GM19452 (cell line): ENCODE results near the gene RAB5B.
"Not testable (repeated sequence)": the region's sequence is repeated elsewhere in the genome, so short reads cannot be mapped to it uniquely, and the experiment has no call there.

Experiments
- ATAC-seq: cut with Tn5 transposase; IDR thresholded peaks from one replicate; pipeline ENCODE4 v1.9.1; 2021; ENCODE audit not compliant: unreplicated experiment

RAB5B gene

DNA sequence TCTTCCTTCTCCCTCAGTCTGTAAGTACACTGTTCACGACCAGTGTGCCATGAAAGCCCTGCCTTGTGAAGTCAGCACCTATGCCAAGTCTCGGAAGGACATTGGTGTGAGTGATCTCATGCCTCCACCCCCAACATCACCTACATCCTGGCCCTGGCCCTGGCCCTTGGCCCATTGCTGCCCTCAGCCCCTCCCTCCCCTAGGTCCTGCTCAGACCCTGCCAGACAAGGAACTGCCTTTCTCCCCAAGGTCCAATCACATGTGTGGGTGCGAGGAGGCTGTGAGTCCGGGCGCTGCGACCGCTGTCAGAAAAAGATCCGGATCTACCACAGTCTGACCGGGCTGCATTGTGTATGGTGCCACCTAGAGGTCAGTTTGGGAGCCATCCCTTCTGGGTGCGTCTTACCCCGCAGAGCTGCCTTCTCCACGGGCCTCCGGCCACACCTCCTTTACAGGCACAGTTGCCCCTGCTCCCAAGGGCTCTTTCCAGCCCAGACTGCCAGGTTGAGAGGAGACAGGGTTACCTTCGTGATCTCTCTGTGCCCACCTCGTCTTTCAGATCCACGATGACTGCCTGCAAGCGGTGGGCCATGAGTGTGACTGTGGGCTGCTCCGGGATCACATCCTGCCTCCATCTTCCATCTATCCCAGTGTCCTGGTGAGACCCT, 33.7 kb upstream of the RAB5B start:
- peak; percentile 98 for ATAC-seq

DNA sequence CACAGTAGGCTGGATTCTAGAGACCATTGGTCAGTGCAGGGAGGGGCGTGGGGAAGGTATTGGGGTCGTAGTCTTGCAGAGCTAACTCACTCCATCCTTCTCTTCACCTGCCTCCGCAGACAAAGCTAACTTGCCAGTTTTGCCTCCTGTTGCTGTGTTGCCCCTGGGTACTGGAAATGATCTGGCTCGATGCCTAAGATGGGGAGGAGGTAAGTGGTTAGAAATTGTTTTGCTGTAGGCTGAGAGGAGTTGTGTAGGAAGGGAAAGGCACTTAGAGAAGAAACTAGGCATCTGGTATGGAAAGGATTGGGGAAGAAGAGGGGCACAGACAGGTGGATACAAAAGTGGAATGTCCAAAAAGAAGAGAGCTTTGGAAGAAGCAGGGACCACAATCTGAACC, 31.8 kb upstream of the RAB5B start:
- ATAC-seq = no peak

DNA sequence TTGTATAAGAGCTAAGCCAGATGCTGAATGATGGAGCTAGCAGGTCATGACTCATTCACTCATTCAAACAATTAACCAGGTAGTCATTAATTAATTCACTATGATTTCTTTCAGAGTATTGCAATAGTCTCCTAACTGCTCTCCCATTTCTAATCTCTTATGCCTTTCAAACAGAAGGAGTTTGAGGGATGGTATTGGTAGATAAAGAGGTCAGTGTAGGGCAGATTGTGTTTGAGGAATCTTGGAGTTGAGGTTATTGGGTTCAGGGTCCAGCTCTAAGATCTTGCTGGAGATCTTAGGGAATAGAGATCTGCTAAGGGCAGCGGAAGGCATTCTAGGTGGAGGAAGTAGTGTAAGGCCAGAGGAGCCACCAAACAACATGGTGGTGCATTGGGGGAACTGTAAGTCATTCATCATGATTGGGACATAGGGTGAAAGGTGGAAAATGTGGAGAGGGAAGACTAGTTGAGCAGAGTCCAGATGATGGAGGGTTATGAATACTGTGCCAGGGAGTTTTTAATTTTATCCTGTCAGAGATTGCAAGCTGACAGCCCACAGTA, 31.2 kb upstream of the RAB5B start:
- no peak for ATAC-seq

DNA sequence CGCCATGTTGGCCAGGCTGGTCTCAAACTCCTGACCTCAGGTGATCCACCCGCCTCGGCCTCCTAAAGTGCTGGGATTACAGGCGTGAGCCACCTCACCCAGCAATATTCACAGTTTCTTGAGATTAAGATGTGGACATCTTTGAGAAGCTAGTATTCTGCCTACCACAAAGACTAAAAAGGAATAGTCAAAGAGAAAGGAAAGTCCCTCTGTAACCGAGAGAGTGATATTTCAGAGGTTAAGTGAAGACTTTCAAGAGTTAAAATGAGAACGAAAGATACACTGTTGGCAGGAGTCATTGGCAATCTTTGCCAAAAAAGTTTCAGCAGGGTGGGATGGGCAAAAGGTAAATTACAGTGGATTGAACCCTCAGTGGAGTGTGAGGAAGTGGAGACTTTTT, 27.3 kb upstream of the RAB5B start:
- ATAC-seq = no peak

DNA sequence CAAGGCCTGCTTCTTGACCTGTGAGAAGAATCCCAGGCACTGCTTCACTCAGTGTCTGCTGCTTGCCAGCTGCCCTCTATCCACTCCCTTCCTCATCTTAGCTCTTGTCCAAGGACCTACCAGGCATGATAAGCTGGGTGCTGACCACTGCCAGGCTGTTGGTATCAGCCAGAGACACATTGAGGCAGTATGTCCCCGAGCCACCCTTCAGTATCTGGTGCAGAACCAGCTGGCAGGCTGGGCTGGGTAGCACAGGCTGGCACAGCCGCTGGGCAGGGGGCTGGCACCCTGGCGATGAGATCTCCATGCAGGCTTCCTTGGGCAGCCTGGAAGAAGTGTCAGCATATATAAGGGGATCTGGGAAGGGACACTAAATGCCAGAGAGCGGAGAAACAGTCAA, 18.5 kb upstream of the RAB5B start:
- ATAC-seq = no peak

DNA sequence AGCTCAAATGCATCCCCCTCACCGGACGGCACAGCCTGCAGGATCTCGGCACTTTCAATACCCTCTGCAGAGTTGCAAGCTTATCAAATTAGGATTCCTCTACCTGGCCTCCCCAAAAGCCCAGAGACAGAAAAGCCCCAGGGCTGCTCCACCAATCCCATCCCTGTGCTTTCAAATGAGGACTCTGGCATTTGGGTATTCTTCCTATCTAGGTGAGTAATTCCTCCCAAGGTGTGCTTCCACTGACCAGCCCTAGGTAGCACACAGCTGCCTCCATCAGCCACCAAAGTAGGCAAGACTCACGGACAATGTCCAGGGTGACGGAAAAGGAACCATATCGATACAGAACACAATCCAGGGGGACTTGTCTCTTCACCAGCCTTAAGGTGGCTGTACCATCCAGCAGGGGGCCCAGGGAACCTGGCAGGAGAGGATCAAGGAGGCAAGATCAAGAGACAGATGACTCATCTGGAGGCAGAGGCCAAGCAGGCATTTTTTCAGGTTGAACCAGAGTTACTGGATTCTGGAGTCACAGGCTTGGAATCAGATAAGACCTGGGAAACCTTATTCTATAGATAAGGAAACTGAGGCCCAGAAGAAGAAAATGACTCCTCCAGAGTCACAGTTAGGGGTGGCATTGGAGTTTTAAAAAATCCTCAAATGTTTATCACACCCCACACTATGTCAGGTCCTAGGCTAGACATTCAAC, 17.9 kb upstream of the RAB5B start:
- ATAC-seq = no peak

DNA sequence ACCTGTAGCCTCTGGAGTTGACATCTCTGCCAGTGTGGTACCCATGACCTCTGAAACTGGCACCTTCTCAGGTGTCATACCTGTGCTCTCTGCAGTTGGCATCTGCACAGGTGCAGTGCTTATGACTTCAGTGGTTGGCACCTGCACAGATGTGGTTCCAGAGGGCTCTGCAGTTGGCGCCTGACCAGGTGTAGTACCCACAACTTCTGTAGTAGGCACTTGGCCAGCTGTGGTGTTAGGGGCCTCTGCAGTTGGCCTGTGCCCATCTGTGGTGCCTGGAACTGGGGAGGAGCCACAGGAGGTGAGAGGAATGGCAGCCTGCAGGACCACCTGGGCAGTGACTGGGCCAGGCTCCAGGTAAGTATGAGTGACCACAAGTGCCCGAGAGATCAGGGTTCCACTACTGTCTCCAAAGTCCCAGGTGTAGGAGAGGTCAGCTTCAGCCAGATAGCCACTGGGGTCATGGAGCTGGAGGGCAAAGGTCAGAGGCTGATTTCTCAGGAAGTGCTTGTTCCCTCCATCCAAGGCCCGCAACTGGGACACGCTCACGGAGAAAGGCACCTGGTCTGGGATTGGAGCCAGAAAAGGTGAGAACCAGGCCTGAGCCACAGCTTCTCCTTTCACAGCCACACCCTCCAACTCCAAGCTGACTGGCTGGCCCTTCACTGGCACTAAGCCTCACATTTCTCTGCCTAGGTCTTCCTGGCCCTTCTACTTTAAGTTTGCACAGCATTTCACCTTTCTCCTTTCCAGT, 16.6 kb upstream of the RAB5B start:
- ATAC-seq = no peak

DNA sequence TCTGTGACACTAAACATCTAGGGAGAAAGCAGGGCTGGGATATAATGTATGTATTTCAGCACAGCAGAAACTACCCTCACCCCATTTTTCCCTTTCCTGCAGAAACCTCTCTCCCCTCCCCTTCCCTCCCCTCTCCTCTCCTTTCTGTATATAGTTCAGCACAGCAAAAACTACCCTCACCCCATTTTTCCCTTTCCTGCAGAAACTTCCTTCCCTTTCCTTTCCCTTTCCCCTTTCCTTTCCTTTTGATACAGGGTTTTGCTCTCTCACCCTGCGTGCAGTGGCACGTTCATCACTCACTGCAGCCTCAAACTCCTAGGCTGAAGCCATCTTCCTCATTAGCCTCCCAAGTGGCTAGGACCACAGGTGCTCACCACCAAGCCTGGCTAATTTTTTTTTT, 10.1 kb upstream of the RAB5B start:
- no peak for ATAC-seq

DNA sequence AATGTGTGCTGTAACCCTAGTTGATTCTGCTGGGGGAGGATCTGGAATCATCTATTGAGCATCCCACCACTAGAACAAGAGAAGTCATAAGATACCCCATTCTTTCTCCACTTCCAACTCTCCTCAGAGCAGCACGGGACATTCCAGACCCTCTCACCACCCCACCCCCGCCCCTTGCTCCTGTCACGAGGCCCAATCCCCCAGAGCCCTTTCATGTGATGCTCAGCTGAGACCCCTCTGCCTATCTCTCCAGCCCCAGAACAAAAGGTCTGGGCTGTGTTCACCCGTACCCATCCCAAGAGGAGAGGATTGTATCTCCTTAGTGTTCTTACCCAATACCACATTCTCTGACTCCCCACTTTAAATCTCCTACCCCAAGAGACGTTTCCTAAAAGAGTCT, 8.6 kb upstream of the RAB5B start:
- ATAC-seq = no peak

DNA sequence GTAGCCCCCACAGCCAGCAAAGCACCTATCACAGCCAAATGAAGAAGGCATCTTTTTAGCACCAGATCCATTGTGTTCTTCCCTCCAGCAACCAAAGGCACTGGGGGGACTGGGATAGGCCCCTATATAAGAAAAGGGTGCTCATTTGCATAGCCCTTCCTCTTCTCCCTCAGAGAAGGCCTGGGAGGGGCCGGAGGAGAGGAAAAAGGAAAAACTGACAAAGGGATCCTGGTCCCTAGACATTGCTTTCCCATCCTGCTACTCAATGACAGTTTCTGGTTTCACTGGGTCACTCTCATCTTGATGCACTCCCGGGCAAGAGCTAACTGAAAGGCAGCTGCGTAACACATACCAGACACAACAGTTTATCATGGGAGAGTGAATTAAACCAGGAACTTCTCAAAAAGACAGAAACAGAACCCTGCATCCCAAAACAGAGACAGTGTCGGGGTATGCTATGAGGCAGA, 7.9 kb upstream of the RAB5B start, which contains the start of gene PMEL:
TSS of gene PMEL (minus strand) at position 102 of the 467 bp plus-strand sequence. CDS start at position 71, 31 bp downstream.
- ATAC-seq = no peak

DNA sequence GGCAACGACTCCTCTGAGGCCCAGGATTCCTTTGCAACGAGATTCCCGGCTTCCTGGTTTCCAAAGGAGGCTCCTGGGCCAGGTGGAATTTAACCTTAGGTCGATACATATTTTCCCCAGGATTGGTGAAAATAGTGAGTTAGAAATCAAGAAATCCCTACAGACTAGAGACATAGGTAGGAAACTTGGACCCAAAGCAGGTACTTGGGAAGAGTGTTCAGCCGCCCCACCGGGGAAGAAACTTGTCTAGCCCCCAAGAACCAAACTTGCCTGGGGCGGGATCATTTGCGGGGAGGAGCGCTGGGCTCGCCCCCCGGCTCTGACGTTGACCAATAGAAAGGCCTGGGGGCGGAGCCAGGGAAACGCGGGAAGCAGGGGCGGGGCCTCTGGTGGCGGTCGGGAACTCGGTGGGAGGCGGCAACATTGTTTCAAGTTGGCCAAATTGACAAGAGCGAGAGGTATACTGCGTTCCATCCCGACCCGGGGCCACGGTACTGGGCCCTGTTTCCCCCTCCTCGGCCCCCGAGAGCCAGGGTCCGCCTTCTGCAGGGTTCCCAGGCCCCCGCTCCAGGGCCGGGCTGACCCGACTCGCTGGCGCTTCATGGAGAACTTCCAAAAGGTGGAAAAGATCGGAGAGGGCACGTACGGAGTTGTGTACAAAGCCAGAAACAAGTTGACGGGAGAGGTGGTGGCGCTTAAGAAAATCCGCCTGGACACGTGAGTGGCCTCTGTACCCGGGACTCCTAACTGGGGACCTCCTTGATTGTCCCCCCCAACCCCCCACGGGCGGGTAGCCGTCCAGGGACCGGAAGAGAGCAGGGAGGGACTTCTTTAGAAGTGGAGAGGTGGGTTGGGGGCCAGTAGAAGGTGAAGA, 7.2 kb upstream of the RAB5B start, which contains the start of gene CDK2:
TSS of gene CDK2 (plus strand) at position 423 of the 874 bp plus-strand sequence. CDS start at position 602, 179 bp downstream.
- peak; percentile 91 for ATAC-seq

DNA sequence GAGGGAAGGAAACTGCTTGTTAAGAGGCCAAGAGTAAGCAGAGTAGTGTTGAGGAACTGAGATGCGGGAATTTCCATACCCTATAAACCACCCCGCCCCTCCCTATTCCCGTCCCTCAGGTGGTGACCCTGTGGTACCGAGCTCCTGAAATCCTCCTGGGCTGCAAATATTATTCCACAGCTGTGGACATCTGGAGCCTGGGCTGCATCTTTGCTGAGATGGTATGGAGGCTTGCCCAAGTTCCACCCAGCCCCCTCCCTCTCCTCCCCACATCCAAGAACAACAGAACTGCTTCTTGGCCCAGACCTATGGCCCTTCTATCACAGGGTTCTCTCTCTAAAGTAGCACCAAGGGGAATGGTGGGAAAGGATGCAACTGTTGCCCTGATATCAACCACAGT, 4.5 kb upstream of the RAB5B start:
- no peak for ATAC-seq

DNA sequence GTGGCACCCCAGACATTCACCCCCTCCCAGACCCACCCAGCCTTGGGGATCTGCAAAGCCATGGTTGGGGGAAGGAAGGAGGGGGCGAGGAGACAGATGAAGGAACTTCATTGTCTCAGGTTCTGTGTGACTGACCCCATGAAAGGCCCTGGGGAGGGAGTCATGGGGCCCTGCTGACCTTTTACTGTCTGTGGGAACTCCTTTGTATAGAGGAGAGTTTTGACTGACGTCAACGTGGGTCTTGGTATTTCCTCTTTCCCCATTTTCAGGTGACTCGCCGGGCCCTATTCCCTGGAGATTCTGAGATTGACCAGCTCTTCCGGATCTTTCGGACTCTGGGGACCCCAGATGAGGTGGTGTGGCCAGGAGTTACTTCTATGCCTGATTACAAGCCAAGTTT, 3.1 kb upstream of the RAB5B start:
- ATAC-seq = no peak

DNA sequence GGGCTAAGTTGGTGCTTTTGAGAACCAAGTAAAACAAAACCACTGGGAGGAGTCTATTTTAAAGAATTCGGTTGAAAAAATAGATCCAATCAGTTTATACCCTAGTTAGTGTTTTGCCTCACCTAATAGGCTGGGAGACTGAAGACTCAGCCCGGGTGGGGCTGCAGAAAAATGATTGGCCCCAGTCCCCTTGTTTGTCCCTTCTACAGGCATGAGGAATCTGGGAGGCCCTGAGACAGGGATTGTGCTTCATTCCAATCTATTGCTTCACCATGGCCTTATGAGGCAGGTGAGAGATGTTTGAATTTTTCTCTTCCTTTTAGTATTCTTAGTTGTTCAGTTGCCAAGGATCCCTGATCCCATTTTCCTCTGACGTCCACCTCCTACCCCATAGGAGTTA, 1.8 kb upstream of the RAB5B start:
- ATAC-seq = no peak

DNA sequence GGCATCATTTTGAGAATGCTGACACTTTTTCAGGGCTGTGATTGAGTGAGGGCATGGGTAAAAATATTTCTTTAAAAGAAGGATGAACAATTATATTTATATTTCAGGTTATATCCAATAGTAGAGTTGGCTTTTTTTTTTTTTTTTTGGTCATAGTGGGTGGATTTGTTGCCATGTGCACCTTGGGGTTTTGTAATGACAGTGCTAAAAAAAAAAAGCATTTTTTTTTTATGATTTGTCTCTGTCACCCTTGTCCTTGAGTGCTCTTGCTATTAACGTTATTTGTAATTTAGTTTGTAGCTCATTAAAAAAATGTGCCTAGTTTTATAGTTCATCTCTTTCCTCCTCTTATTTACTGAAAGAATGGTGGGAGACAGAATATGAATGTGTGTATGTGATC, 1.4 kb upstream of the RAB5B start:
- ATAC-seq = no peak

DNA sequence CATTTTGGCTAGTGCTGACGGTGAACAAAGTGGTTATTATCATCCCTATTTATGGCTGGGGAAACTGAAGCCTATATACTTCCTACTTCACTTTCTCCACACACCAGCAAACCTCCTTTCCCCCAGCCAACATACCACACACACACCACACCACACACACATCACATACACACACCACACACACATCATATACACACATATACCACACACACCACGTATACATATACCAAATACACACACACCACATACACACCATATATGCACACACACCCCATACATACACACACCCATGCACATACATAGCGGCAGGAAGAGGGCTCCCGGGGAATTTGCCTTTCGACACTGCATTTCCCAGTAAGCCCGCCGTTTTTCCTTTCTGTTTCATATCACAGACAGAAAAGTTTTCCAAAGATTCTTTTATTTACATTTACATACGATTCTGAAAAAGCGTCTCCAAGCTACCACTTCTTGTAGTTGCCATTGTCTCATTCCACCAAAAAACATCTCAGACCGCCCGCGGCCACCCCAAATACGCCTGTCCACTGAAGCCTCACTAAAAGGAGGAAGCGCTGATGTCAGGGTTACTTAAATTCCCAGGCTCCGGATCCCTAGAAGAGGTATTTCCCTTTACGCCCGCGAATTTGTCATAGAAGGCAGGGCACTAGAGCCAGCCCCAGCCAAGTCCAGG, 823 bp upstream of the RAB5B start:
- no peak for ATAC-seq

DNA sequence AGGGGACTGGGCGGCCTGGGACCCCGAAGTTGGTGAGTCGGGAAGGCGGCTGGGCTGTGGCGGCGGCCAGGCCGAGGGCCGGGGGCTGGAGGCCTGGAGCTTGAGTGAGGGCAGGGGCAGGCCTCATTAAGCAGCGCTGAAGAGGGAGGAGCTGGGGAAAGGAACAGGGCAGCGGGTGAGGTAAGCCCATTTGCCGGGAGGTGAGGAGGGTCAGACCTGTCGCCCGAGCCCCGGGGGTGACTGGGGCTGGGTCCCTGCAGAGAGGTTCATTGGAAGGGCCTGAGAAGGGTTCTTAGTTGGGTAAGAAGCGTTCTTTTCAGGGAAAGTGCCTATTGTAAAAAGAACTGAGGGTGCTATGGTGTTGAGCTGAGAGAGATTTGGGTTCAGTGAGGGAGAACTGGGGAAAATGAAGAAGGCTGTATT, 441 bp downstream of the RAB5B start:
- ATAC-seq = peak; percentile 16

DNA sequence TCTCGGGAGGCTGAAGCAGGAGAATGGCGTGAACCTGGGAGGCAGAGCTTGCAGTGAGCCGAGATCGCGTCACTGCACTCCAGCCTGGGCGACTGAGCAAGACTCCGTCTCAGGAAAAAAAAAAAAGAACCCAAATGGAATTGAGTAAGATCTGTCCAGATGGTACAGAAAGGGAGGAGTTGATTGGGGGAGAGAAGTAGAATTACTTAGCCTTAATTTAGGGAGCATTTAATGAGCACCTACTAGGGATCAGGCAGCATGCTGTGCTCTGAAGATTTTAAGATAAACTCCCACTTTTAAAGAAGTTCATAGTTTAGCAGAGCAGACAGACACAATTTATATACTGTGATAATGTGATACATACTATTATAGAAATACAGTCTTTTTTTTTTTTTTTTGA, 4.5 kb downstream of the RAB5B start:
- ATAC-seq = no peak

DNA sequence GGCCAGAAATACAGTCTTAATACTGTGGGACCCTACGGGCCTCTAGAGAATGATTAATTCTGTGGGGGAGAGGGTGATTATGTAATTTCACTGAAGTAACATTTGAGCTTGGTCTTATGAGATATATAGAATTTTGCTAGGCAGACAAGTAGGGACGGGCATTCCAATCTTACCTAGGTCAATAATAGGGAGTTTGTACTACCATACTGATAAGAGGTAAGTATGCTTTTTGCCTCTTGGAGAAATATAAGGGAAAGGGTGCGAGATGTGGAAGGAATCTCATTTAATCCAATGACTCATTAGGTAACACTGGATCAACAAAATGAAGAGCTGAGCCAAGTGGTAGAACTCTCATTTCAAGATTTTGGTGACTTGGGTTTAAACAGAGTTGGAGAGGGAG, 5.2 kb downstream of the RAB5B start:
- no peak for ATAC-seq

DNA sequence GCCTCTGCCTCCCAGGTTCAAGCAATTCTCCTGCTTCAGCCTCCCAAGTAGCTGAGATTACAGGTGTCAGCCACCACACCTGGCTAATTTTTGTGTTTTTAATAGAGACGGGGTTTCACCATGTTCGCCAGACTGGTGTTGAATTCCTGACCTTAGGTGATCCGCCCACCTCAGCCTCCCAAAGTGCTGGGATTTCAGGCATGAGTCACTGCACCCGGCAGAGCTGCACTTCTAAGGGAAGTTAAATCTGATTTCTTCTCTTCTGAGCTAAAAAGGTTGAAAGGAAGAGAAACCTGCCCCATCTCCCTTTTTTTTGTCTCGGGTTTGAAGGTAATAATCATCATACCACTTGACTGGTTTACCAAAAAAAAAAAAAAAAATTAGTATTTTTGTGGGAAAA, 8.0 kb downstream of the RAB5B start:
- ATAC-seq = not testable (repeated sequence)
